ENCODE measurements around the gene FOXK1.

DNA sequence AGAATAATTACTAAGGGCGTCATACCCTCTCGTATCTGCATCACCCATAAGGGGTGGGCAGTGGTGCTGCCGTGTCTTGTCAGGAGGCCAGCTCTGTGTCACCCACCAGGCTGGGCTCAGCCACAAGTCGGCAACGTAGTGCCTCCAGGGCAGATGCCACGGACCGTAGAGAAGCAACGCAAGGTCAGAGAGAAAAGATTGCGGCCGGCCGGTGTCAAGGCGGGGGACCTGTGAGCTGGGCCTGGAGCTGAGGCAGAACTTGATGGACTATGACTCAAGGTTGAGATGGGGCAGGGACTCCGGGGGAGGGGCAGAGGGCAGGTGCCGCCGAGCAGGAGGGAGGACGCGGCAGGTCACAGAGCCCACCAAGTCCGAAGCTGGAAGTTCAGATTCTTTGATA, 29.5 kb downstream of the FOXK1 start:
- TF ChIP-seq, protein P1, sequence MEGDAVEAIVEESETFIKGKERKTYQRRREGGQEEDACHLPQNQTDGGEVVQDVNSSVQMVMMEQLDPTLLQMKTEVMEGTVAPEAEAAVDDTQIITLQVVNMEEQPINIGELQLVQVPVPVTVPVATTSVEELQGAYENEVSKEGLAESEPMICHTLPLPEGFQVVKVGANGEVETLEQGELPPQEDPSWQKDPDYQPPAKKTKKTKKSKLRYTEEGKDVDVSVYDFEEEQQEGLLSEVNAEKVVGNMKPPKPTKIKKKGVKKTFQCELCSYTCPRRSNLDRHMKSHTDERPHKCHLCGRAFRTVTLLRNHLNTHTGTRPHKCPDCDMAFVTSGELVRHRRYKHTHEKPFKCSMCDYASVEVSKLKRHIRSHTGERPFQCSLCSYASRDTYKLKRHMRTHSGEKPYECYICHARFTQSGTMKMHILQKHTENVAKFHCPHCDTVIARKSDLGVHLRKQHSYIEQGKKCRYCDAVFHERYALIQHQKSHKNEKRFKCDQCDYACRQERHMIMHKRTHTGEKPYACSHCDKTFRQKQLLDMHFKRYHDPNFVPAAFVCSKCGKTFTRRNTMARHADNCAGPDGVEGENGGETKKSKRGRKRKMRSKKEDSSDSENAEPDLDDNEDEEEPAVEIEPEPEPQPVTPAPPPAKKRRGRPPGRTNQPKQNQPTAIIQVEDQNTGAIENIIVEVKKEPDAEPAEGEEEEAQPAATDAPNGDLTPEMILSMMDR (IDR thresholded peaks at IDR 0.05), result no peak
- no peak for TF ChIP-seq POLR2A (IDR thresholded peaks at IDR 0.05)

Data from right lobe of liver (tissue), 4 donors.